GM12878 (cell line): Measurements from ENCODE around the gene TEX101. TPM values are rescaled to one million over a fixed set of nuclear protein-coding genes. Genes with fewer than 3 reads are reported as not detected.

ENCODE experiments used
- ATAC-seq: fragments of 200-7000 bp; cut with Tn5 transposase; 3 replicates; pipeline ENCODE4 v1.9.1; 2020; ENCODE audit warnings: mild to moderate bottlenecking, moderate library complexity
- BruUV-seq: library from RNA; stranded (reverse); fragments of 400-500 nt; replicated peaks from 2 replicates; lab custom pipeline; 2021; lab: Mats Ljungman, UMichigan
- CTCF ChIA-PET: fragments of 300-600 bp; sonication (Branson Sonifier 250); formaldehyde crosslinking; extraction: SDS; loops from one replicate; lab custom pipeline; 2021; ENCODE audit warnings: inconsistent platforms; lab: Yijun Ruan, JAX
- POLR2A ChIA-PET: fragments of 350-600 bp; formaldehyde crosslinking; extraction: SDS; loops from one replicate; lab custom pipeline; 2021; ENCODE audit warnings: inconsistent platforms; lab: Charles Lee
- RAD21 ChIA-PET: fragments of 300-600 bp; sonication (Branson Sonifier 250); formaldehyde crosslinking; loops from one replicate; lab custom pipeline; 2023; ENCODE audit warnings: antibody characterized with exemption; ENCODE audit not compliant: unreplicated experiment; lab: Charles Lee
- SMC1A ChIA-PET: fragments of 300-600 bp; sonication (Branson Sonifier 250); formaldehyde crosslinking; loops from one replicate; lab custom pipeline; 2023; ENCODE audit not compliant: unreplicated experiment, uncharacterized antibody; lab: Charles Lee
- DNase-seq: peaks from one replicate; pipeline ENCODE4 v3.0.0-alpha.2; 2011; ENCODE audit warnings: low read depth, low spot score
- FAIRE-seq: peaks from 3 replicates; lab custom pipeline; 2011; peaks lifted over from hg19 to GRCh38; lab: Jason Lieb, UNC
- H2AFZ ChIP-seq: 2 replicates; pipeline ENCODE4 v1.6.0; 2011; ENCODE audit warnings: low read depth, low read length, control low read depth; ENCODE audit not compliant: control insufficient read depth
- H3K27ac ChIP-seq: 2 replicates; pipeline ENCODE4 v1.5.1; 2011; ENCODE audit warnings: control low read depth; ENCODE audit not compliant: control insufficient read depth, insufficient read depth
- H3K27me3 ChIP-seq, 2 experiments: replicated peaks in 1 of 2; 2 replicates each; pipeline versions ENCODE4 v1.6.0 to v1.6.1; 2011; ENCODE audit warnings: low read length in 1 of 2; ENCODE audit not compliant: control insufficient read depth in 2 of 2, insufficient read depth in 2 of 2
- H3K36me3 ChIP-seq, 2 experiments: 2 replicates each; pipeline ENCODE4 v1.5.1; 2011; ENCODE audit warnings: low read length in 1 of 2; ENCODE audit not compliant: control insufficient read depth in 2 of 2, insufficient read depth in 2 of 2
- H3K4me1 ChIP-seq: 2 replicates; pipeline ENCODE4 v1.6.1; 2011; ENCODE audit warnings: mild to moderate bottlenecking, low read length, moderate library complexity, mixed read lengths; ENCODE audit not compliant: control insufficient read depth, insufficient read depth
- H3K4me2 ChIP-seq: 2 replicates; pipeline ENCODE4 v1.6.0; 2011; ENCODE audit warnings: control low read depth; ENCODE audit not compliant: control insufficient read depth, insufficient read depth
- H3K4me3 ChIP-seq: fragments of 200-600 bp; sonication (generic); 2 replicates; pipeline ENCODE4 v1.5.1; 2016
- H3K79me2 ChIP-seq: 2 replicates; pipeline ENCODE4 v1.6.0; 2011; ENCODE audit warnings: low read length; ENCODE audit not compliant: control insufficient read depth, insufficient read depth
- H3K9ac ChIP-seq: 2 replicates; pipeline ENCODE4 v1.8.0; 2011; ENCODE audit warnings: low read length, control low read depth, mixed read lengths; ENCODE audit not compliant: control insufficient read depth, insufficient read depth
- H3K9me3 ChIP-seq: replicated peaks from 3 replicates; pipeline ENCODE4 v1.5.1; 2011; ENCODE audit warnings: mild to moderate bottlenecking, low read length; ENCODE audit not compliant: control insufficient read depth, insufficient read depth
- H4K20me1 ChIP-seq: 2 replicates; pipeline ENCODE4 v1.6.0; 2011; ENCODE audit not compliant: control insufficient read depth, insufficient read depth
- CBX3 ChIP-seq: fragments of 200-600 bp; sonication (generic); IDR thresholded peaks from 2 replicates; pipeline ENCODE4 v1.6.1; 2016; ENCODE audit warnings: low read depth, borderline replicate concordance
- EZH2 ChIP-seq: IDR thresholded peaks from 2 replicates; pipeline ENCODE4 v1.6.1; 2012; ENCODE audit warnings: low read depth, mild to moderate bottlenecking, control low read depth, inconsistent platforms, low read length, borderline replicate concordance; ENCODE audit not compliant: control insufficient read depth
- JUNB ChIP-seq: IDR thresholded peaks from 2 replicates; pipeline ENCODE4 v1.6.1; 2016; ENCODE audit warnings: antibody characterized with exemption, mild to moderate bottlenecking
- KLF5 ChIP-seq: fragments of 450-650 bp; IDR thresholded peaks from 2 replicates; pipeline ENCODE4 v1.6.1; 2014; ENCODE audit warnings: mild to moderate bottlenecking; ENCODE audit not compliant: partially characterized antibody
- POU2F2 ChIP-seq: IDR thresholded peaks from 3 replicates; pipeline ENCODE4 v1.6.1; 2011; ENCODE audit warnings: low read depth, mild to moderate bottlenecking, low read length, borderline replicate concordance
- RAD51 ChIP-seq: fragments of 450-650 bp; IDR thresholded peaks from 2 replicates; pipeline ENCODE4 v1.6.1; 2016; ENCODE audit warnings: moderate library complexity, mild to moderate bottlenecking, inconsistent platforms
- SMAD5 ChIP-seq: IDR thresholded peaks from 2 replicates; pipeline ENCODE4 v1.6.1; 2016; ENCODE audit warnings: antibody characterized with exemption, low read depth
- SRF ChIP-seq, 2 experiments: IDR thresholded peaks; 2 replicates each; pipeline ENCODE4 v1.6.1; 2011; ENCODE audit warnings: low read depth in 2 of 2, low read length in 2 of 2, mild to moderate bottlenecking in 1 of 2, moderate library complexity in 1 of 2
- ZNF384 ChIP-seq: IDR thresholded peaks from 2 replicates; pipeline ENCODE4 v1.6.1; 2012; ENCODE audit warnings: low read depth, mild to moderate bottlenecking, low read length, improper control_type of control experiment, borderline replicate concordance
- WGBS: methylation state at CpG from one replicate; pipeline ENCODE4 v1.1.6; 2016; ENCODE audit warnings: low lambda C conversion rate; ENCODE audit not compliant: insufficient replicate concordance, insufficient coverage; ENCODE audit errors: missing lambda C conversion rate; 5-methylcytosine and 5-hydroxymethylcytosine counted together
- in situ Hi-C: fragments of 300-500 bp; cut with MboI; formaldehyde crosslinking; loops from 9 replicates; pipeline ENCODE4 v1.14.3; 2018; ENCODE audit warnings: mixed read lengths
- intact Hi-C: fragments of 100-400 bp; cut with micrococcal nuclease; formaldehyde crosslinking; loops from one replicate; pipeline ENCODE4 v1.14.2; 2022; ENCODE audit not compliant: unreplicated experiment
- polyA plus RNA-seq, 11 experiments: library from polyadenylated mRNA; depleted of rRNA in 4 of 11; unstranded in 6 of 11; stranded (reverse) in 5 of 11; fragments of >200 nt; fragmentation: Nextera tagmentation in 4 of 11; fragmentation: Illumina TruSeq in 1 of 11; extraction: Ambion mirVana in 4 of 11; extraction: Trizol in 1 of 11; gene quantifications; 1 replicate in 1 of 11; 2 replicates in 10 of 11; pipeline versions ENCODE4 v1.2.1 to v1.2.3, GENCODE V29; 2011 to 2016; ENCODE audit warnings: inconsistent platforms in 2 of 11, missing spikeins in 2 of 11, low read depth in 1 of 11
- total RNA-seq, 4 experiments: library from RNA; depleted of rRNA in 3 of 4; stranded (reverse); fragments of >200 nt in 3 of 4; fragmentation: Illumina TruSeq in 1 of 4; extraction: Trizol in 1 of 4; gene quantifications; 2 replicates each; pipeline versions ENCODE4 v1.2.1 to v1.2.3, GENCODE V29; 2013 to 2021
- TF ChIP-seq, protein P1 (sequence below): fragments of 450-650 bp; conservative IDR thresholded peaks from 2 replicates; pipeline ENCODE4 v1.6.1; 2017; ENCODE audit warnings: mild to moderate bottlenecking, moderate library complexity
- TF ChIP-seq, protein P2 (sequence below): fragments of 450-650 bp; IDR thresholded peaks from 2 replicates; pipeline ENCODE4 v1.6.1; 2017; ENCODE audit warnings: low read depth, mild to moderate bottlenecking, moderate library complexity
- TF ChIP-seq, protein P3 (sequence below): fragments of 450-650 bp; IDR thresholded peaks from 2 replicates; pipeline ENCODE4 v1.6.1; 2016; ENCODE audit warnings: mild to moderate bottlenecking
- TF ChIP-seq, protein P4 (sequence below), 3 experiments: IDR thresholded peaks in 2 of 3; conservative IDR thresholded peaks in 1 of 3; 2 replicates each; pipeline ENCODE4 v1.5.1; 2011; ENCODE audit warnings: low read depth in 3 of 3, low read length in 3 of 3, mild to moderate bottlenecking in 3 of 3, control low read depth in 2 of 3, moderate library complexity in 2 of 3, inconsistent platforms in 1 of 3, mixed read lengths in 1 of 3; ENCODE audit not compliant: control insufficient read depth in 2 of 3, insufficient read depth in 1 of 3; ENCODE audit errors: extremely low read depth in 1 of 3

The TEX101 gene
- total and polyA plus RNA-seq, 10 of the 15 experiments (the other 5 are each of a cell fraction or from before 2014, with no cell fraction given): not detected

DNA sequence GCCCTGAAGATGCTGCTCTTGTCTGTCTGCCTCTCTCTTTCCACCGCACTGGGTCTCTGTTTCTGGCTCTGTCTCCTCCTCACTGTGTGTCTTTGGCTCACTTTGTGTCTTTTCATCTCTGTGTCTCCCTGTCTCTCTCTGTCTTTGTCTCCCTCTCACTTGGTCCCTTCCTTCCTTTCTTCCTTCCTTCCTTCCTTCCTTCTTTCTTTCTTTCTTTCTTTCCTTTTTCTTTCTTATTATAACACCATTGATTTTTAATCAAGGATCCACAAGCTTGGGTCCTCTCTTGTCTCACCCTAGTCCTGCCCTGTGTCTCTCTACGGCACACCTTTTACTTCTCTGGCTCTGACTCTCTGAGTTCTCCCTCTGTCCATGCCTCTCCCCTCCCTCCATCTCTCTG lies 46.9 kb upstream of the TEX101 start:
- no peaks in the 10 kb centered on the region for H4K20me1 ChIP-seq
- WGBS: 46% methylated on average over 2 of the region's 2 CpGs
- H3K9me3 ChIP-seq: no peaks in the 10 kb centered on the region
- no peak overlapping the region for H3K9ac ChIP-seq
- SMC1A ChIA-PET: no interaction called here
- H3K27ac ChIP-seq: no peak overlapping the region
- H3K4me3 ChIP-seq: no peak overlapping the region
- POLR2A ChIA-PET: no interaction called here
- CTCF ChIA-PET: no interaction called here
- H3K36me3 ChIP-seq: no peaks in the 10 kb centered on the region
- no TSS peak for BruUV-seq
- RAD21 ChIA-PET: no interaction called here
- ATAC-seq (no peak), FAIRE-seq (no peak), DNase-seq (no peak)
- H3K4me2 ChIP-seq: no peak overlapping the region
- no peaks in the 10 kb centered on the region for H3K79me2 ChIP-seq
- no peaks in the 10 kb centered on the region for H3K27me3 ChIP-seq
- in situ Hi-C loops (no loop called here), intact Hi-C loops (no loop called here)
- TF ChIP-seq KLF5 (no peak), JUNB (no peak), RAD51 (no peak), CBX3 (no peak), POU2F2 (no peak), SMAD5 (no peak), EZH2 (no peak), ZNF384 (no peak), SRF (IDR thresholded peaks at IDR 0.05; ENCODE audit: low read depth in 2 of 2, low read length in 2 of 2) (no peak)
- TF ChIP-seq, protein P1, sequence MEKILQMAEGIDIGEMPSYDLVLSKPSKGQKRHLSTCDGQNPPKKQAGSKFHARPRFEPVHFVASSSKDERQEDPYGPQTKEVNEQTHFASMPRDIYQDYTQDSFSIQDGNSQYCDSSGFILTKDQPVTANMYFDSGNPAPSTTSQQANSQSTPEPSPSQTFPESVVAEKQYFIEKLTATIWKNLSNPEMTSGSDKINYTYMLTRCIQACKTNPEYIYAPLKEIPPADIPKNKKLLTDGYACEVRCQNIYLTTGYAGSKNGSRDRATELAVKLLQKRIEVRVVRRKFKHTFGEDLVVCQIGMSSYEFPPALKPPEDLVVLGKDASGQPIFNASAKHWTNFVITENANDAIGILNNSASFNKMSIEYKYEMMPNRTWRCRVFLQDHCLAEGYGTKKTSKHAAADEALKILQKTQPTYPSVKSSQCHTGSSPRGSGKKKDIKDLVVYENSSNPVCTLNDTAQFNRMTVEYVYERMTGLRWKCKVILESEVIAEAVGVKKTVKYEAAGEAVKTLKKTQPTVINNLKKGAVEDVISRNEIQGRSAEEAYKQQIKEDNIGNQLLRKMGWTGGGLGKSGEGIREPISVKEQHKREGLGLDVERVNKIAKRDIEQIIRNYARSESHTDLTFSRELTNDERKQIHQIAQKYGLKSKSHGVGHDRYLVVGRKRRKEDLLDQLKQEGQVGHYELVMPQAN: no peak
- TF ChIP-seq, protein P2, sequence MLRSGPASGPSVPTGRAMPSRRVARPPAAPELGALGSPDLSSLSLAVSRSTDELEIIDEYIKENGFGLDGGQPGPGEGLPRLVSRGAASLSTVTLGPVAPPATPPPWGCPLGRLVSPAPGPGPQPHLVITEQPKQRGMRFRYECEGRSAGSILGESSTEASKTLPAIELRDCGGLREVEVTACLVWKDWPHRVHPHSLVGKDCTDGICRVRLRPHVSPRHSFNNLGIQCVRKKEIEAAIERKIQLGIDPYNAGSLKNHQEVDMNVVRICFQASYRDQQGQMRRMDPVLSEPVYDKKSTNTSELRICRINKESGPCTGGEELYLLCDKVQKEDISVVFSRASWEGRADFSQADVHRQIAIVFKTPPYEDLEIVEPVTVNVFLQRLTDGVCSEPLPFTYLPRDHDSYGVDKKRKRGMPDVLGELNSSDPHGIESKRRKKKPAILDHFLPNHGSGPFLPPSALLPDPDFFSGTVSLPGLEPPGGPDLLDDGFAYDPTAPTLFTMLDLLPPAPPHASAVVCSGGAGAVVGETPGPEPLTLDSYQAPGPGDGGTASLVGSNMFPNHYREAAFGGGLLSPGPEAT: no peak
- TF ChIP-seq, protein P3, sequence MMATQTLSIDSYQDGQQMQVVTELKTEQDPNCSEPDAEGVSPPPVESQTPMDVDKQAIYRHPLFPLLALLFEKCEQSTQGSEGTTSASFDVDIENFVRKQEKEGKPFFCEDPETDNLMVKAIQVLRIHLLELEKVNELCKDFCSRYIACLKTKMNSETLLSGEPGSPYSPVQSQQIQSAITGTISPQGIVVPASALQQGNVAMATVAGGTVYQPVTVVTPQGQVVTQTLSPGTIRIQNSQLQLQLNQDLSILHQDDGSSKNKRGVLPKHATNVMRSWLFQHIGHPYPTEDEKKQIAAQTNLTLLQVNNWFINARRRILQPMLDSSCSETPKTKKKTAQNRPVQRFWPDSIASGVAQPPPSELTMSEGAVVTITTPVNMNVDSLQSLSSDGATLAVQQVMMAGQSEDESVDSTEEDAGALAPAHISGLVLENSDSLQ: no peak
- TF ChIP-seq, protein P4, sequence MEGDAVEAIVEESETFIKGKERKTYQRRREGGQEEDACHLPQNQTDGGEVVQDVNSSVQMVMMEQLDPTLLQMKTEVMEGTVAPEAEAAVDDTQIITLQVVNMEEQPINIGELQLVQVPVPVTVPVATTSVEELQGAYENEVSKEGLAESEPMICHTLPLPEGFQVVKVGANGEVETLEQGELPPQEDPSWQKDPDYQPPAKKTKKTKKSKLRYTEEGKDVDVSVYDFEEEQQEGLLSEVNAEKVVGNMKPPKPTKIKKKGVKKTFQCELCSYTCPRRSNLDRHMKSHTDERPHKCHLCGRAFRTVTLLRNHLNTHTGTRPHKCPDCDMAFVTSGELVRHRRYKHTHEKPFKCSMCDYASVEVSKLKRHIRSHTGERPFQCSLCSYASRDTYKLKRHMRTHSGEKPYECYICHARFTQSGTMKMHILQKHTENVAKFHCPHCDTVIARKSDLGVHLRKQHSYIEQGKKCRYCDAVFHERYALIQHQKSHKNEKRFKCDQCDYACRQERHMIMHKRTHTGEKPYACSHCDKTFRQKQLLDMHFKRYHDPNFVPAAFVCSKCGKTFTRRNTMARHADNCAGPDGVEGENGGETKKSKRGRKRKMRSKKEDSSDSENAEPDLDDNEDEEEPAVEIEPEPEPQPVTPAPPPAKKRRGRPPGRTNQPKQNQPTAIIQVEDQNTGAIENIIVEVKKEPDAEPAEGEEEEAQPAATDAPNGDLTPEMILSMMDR (IDR thresholded peaks at IDR 0.05 in 2 of 3, conservative IDR thresholded peaks at IDR 0.05 in 1 of 3; ENCODE audit: control insufficient read depth in 2 of 3, extremely low read depth in 1 of 3, insufficient read depth in 1 of 3, low read depth in 3 of 3, low read length in 3 of 3): no peak
- no peaks in the 10 kb centered on the region for H3K4me1 ChIP-seq
- no peak overlapping the region for H2AFZ ChIP-seq
